ENCODE data around the gene MRPS30.
"Not testable (repeated sequence)": the region's sequence is repeated elsewhere in the genome, so short reads cannot be mapped to it uniquely, and the experiment has no call there.

The MRPS30 gene

GRCh38 chr5:44792031-44792673 is 16.6 kb upstream of the MRPS30 start:
- not testable (repeated sequence) for H3K27me3 ChIP-seq (ENCODE audit: control insufficient read depth in 1 of 2, insufficient read depth in 2 of 2, low read length in 2 of 2); H3K36me3 ChIP-seq (ENCODE audit: insufficient read depth, low read length); H3K9me3 ChIP-seq (ENCODE audit: low read length); H3K4me1 ChIP-seq (ENCODE audit: insufficient read depth, low read length); H3K9ac ChIP-seq (ENCODE audit: low read length); H3K27ac ChIP-seq (ENCODE audit: low read depth, low read length); H3K4me3 ChIP-seq (ENCODE audit: low read depth in 1 of 2, low read length in 2 of 2)

- Histone ChIP-seq H3K27ac (ENCODE audit: low read depth, low read length) (no peak overlapping the region), H3K4me3 (ENCODE audit: low read depth in 1 of 2, low read length in 2 of 2) (no peak overlapping the region), H3K36me3 (ENCODE audit: insufficient read depth, low read length) (no peaks in the 10 kb centered on the region), H3K9ac (ENCODE audit: low read length) (no peak overlapping the region), H3K9me3 (ENCODE audit: low read length) (peaks cover 7% of the 10 kb centered on the region), H3K27me3 (ENCODE audit: control insufficient read depth in 1 of 2, insufficient read depth in 2 of 2, low read length in 2 of 2) (no peaks in the 10 kb centered on the region), H3K4me1 (ENCODE audit: insufficient read depth, low read length) (no peaks in the 10 kb centered on the region)
These were observed 14.4 kb upstream of the MRPS30 start for GRCh38 chr5:44794371-44794770.

- H3K9me3 ChIP-seq (ENCODE audit: low read length) = peaks cover 7% of the 10 kb centered on the region
These were observed 13.3 kb upstream of the MRPS30 start for GRCh38 chr5:44795496-44795895.

GRCh38 chr5:44797841-44798240 is 10.9 kb upstream of the MRPS30 start:
- no peaks in the 10 kb centered on the region for H3K27me3 ChIP-seq (ENCODE audit: control insufficient read depth in 1 of 2, insufficient read depth in 2 of 2, low read length in 2 of 2)
- no peaks in the 10 kb centered on the region for H3K4me1 ChIP-seq (ENCODE audit: insufficient read depth, low read length)
- no peak overlapping the region for H3K4me3 ChIP-seq (ENCODE audit: low read depth in 1 of 2, low read length in 2 of 2)
- H3K27ac ChIP-seq (ENCODE audit: low read depth, low read length) = no peak overlapping the region
- H3K36me3 ChIP-seq (ENCODE audit: insufficient read depth, low read length) = no peaks in the 10 kb centered on the region
- H3K9ac ChIP-seq (ENCODE audit: low read length) = no peak overlapping the region
- H3K9me3 ChIP-seq (ENCODE audit: low read length) = peaks cover 7% of the 10 kb centered on the region

More at GRCh38 chr5:44795496-44795895, 13.3 kb upstream of the MRPS30 start:
- Histone ChIP-seq H3K27me3 (ENCODE audit: control insufficient read depth in 1 of 2, insufficient read depth in 2 of 2, low read length in 2 of 2) (no peaks in the 10 kb centered on the region), H3K9ac (ENCODE audit: low read length) (no peak overlapping the region), H3K4me1 (ENCODE audit: insufficient read depth, low read length) (no peaks in the 10 kb centered on the region), H3K27ac (ENCODE audit: low read depth, low read length) (no peak overlapping the region), H3K36me3 (ENCODE audit: insufficient read depth, low read length) (no peaks in the 10 kb centered on the region), H3K4me3 (ENCODE audit: low read depth in 1 of 2, low read length in 2 of 2) (no peak overlapping the region)

GRCh38 chr5:44801992-44802391 is 6.8 kb upstream of the MRPS30 start:
- Histone ChIP-seq H3K9me3 (ENCODE audit: low read length) (no peaks in the 10 kb centered on the region), H3K4me1 (ENCODE audit: insufficient read depth, low read length) (peaks cover 2% of the 10 kb centered on the region), H3K27me3 (ENCODE audit: control insufficient read depth in 1 of 2, insufficient read depth in 2 of 2, low read length in 2 of 2) (no peaks in the 10 kb centered on the region), H3K4me3 (ENCODE audit: low read depth in 1 of 2, low read length in 2 of 2) (no peak overlapping the region), H3K27ac (ENCODE audit: low read depth, low read length) (no peak overlapping the region), H3K36me3 (ENCODE audit: insufficient read depth, low read length) (no peaks in the 10 kb centered on the region), H3K9ac (ENCODE audit: low read length) (no peak overlapping the region)

- Histone ChIP-seq H3K4me3 (ENCODE audit: low read depth in 1 of 2, low read length in 2 of 2) (no peak overlapping the region), H3K4me1 (ENCODE audit: insufficient read depth, low read length) (peaks cover 19% of the 10 kb centered on the region), H3K27me3 (ENCODE audit: control insufficient read depth in 1 of 2, insufficient read depth in 2 of 2, low read length in 2 of 2) (no peaks in the 10 kb centered on the region), H3K36me3 (ENCODE audit: insufficient read depth, low read length) (no peaks in the 10 kb centered on the region), H3K9ac (ENCODE audit: low read length) (no peak overlapping the region), H3K9me3 (ENCODE audit: low read length) (no peaks in the 10 kb centered on the region), H3K27ac (ENCODE audit: low read depth, low read length) (no peak overlapping the region)
These were observed 2.1 kb upstream of the MRPS30 start for GRCh38 chr5:44806608-44807007.

GRCh38 chr5:44807269-44807668 is 1.5 kb upstream of the MRPS30 start:
- Histone ChIP-seq H3K27ac (ENCODE audit: low read depth, low read length) (no peak overlapping the region), H3K27me3 (ENCODE audit: control insufficient read depth in 1 of 2, insufficient read depth in 2 of 2, low read length in 2 of 2) (no peaks in the 10 kb centered on the region), H3K4me3 (ENCODE audit: low read depth in 1 of 2, low read length in 2 of 2) (no peak overlapping the region), H3K9me3 (ENCODE audit: low read length) (no peaks in the 10 kb centered on the region), H3K36me3 (ENCODE audit: insufficient read depth, low read length) (no peaks in the 10 kb centered on the region), H3K4me1 (ENCODE audit: insufficient read depth, low read length) (peaks cover 19% of the 10 kb centered on the region), H3K9ac (ENCODE audit: low read length) (no peak overlapping the region)

- Histone ChIP-seq H3K27me3 (ENCODE audit: control insufficient read depth in 1 of 2, insufficient read depth in 2 of 2, low read length in 2 of 2) (no peaks in the 10 kb centered on the region), H3K4me1 (ENCODE audit: insufficient read depth, low read length) (peaks cover 19% of the 10 kb centered on the region), H3K4me3 (ENCODE audit: low read depth in 1 of 2, low read length in 2 of 2) (peak overlapping the region; percentile 87 to 91), H3K9ac (ENCODE audit: low read length) (peak overlapping the region; percentile 56), H3K9me3 (ENCODE audit: low read length) (no peaks in the 10 kb centered on the region), H3K36me3 (ENCODE audit: insufficient read depth, low read length) (peaks cover 9% of the 10 kb centered on the region), H3K27ac (ENCODE audit: low read depth, low read length) (peak overlapping the region; percentile 62)
These were observed 638 bp downstream of the MRPS30 start for GRCh38 chr5:44809215-44809955.

GRCh38 chr5:44809956-44810420 is 1.2 kb downstream of the MRPS30 start:
- no peaks in the 10 kb centered on the region for H3K27me3 ChIP-seq (ENCODE audit: control insufficient read depth in 1 of 2, insufficient read depth in 2 of 2, low read length in 2 of 2)
- peak overlapping the region; percentile 87 to 91 for H3K4me3 ChIP-seq (ENCODE audit: low read depth in 1 of 2, low read length in 2 of 2)
- H3K4me1 ChIP-seq (ENCODE audit: insufficient read depth, low read length) = peaks cover 19% of the 10 kb centered on the region
- H3K9ac ChIP-seq (ENCODE audit: low read length) = no peak overlapping the region
- H3K9me3 ChIP-seq (ENCODE audit: low read length) = no peaks in the 10 kb centered on the region
- peaks cover 15% of the 10 kb centered on the region for H3K36me3 ChIP-seq (ENCODE audit: insufficient read depth, low read length)
- no peak overlapping the region for H3K27ac ChIP-seq (ENCODE audit: low read depth, low read length)

GRCh38 chr5:44814761-44815160 is 6.0 kb downstream of the MRPS30 start:
- Histone ChIP-seq H3K36me3 (ENCODE audit: insufficient read depth, low read length) (peaks cover 35% of the 10 kb centered on the region), H3K4me1 (ENCODE audit: insufficient read depth, low read length) (peaks cover 13% of the 10 kb centered on the region), H3K27ac (ENCODE audit: low read depth, low read length) (no peak overlapping the region), H3K9ac (ENCODE audit: low read length) (no peak overlapping the region), H3K27me3 (ENCODE audit: control insufficient read depth in 1 of 2, insufficient read depth in 2 of 2, low read length in 2 of 2) (no peaks in the 10 kb centered on the region), H3K9me3 (ENCODE audit: low read length) (no peaks in the 10 kb centered on the region), H3K4me3 (ENCODE audit: low read depth in 1 of 2, low read length in 2 of 2) (no peak overlapping the region)

GRCh38 chr5:44821164-44821563 is 12.4 kb downstream of the MRPS30 start:
- Histone ChIP-seq H3K4me3 (ENCODE audit: low read depth in 1 of 2, low read length in 2 of 2) (no peak overlapping the region), H3K27ac (ENCODE audit: low read depth, low read length) (no peak overlapping the region), H3K9ac (ENCODE audit: low read length) (no peak overlapping the region), H3K27me3 (ENCODE audit: control insufficient read depth in 1 of 2, insufficient read depth in 2 of 2, low read length in 2 of 2) (no peaks in the 10 kb centered on the region), H3K36me3 (ENCODE audit: insufficient read depth, low read length) (peaks cover 9% of the 10 kb centered on the region), H3K4me1 (ENCODE audit: insufficient read depth, low read length) (no peaks in the 10 kb centered on the region), H3K9me3 (ENCODE audit: low read length) (no peaks in the 10 kb centered on the region)

- not testable (repeated sequence) for H3K27ac ChIP-seq (ENCODE audit: low read depth, low read length); H3K36me3 ChIP-seq (ENCODE audit: insufficient read depth, low read length); H3K27me3 ChIP-seq (ENCODE audit: control insufficient read depth in 1 of 2, insufficient read depth in 2 of 2, low read length in 2 of 2); H3K4me1 ChIP-seq (ENCODE audit: insufficient read depth, low read length); H3K9me3 ChIP-seq (ENCODE audit: low read length); H3K4me3 ChIP-seq (ENCODE audit: low read depth in 1 of 2, low read length in 2 of 2); H3K9ac ChIP-seq (ENCODE audit: low read length)
These were observed 15.9 kb downstream of the MRPS30 start for GRCh38 chr5:44824662-44825061.

All from muscle layer of colon (tissue), 2 donors.